Thyroid gland (tissue), 4 donors: ENCODE results near the gene TRPM2. TPM values are rescaled to one million over a fixed set of nuclear protein-coding genes. Genes with fewer than 3 reads are reported as not detected.

Experiments
- DNase-seq, 2 donors: peaks; one replicate each; pipeline ENCODE4 v3.0.0-alpha.2; 2019
- H3K27ac ChIP-seq, 3 donors: fragments of 200-600 bp; sonication (generic); 1 replicate in 2 of 3; 2 replicates in 1 of 3; pipeline ENCODE4 v1.5.1; 2016 to 2019; ENCODE audit warnings: mild to moderate bottlenecking in 1 of 3, moderate library complexity in 1 of 3
- H3K27me3 ChIP-seq: fragments of 200-600 bp; sonication (generic); one replicate; pipeline ENCODE4 v1.5.1; 2019
- H3K36me3 ChIP-seq, 2 donors: fragments of 200-600 bp; sonication (generic); one replicate each; pipeline ENCODE4 v1.5.1; 2016 to 2019
- H3K4me1 ChIP-seq, 2 donors: fragments of 200-600 bp; sonication (generic); one replicate each; pipeline ENCODE4 v1.5.1; 2017 to 2019
- H3K4me3 ChIP-seq, 3 donors: fragments of 200-600 bp; sonication (generic); replicated peaks in 1 of 3; 1 replicate in 2 of 3; 2 replicates in 1 of 3; pipeline ENCODE4 v1.5.1; 2016; ENCODE audit warnings: mild to moderate bottlenecking in 1 of 3
- H3K9me3 ChIP-seq: fragments of 200-600 bp; sonication (generic); one replicate; pipeline ENCODE4 v1.5.1; 2017
- CTCF ChIP-seq, 6 experiments: fragments of 200-600 bp in 3 of 6; fragments of 450-650 bp in 3 of 6; sonication (generic) in 3 of 6; IDR thresholded peaks; one replicate each; pipeline ENCODE4 v1.5.1; 2016 to 2019; ENCODE audit warnings: antibody characterized with exemption in 6 of 6, mild to moderate bottlenecking in 2 of 6, inconsistent platforms in 1 of 6, moderate library complexity in 1 of 6
- POLR2A ChIP-seq, 2 donors: fragments of 450-650 bp; IDR thresholded peaks; one replicate each; pipeline ENCODE4 v1.6.1; 2017; ENCODE audit warnings: antibody characterized with exemption in 2 of 2, mild to moderate bottlenecking in 2 of 2, moderate library complexity in 1 of 2
- WGBS, 2 donors: methylation state at CpG; one replicate each; pipeline ENCODE4 v1.1.5; 2017; 5-methylcytosine and 5-hydroxymethylcytosine counted together
- intact Hi-C: fragments of 100-400 bp; cut with DNase I; formaldehyde crosslinking; loops from one replicate; pipeline ENCODE4 v1.15.1; 2023
- total RNA-seq, 4 donors: library from RNA; depleted of rRNA; stranded (reverse); fragments of >200 nt; gene quantifications; one replicate each; pipeline ENCODE4 v1.2.3, GENCODE V29; 2016

The TRPM2 gene
- total RNA-seq, 4 donors from 2014 or later: 0.67 to 2.6 (median 0.88) TPM

GRCh38 chr21:44480200-44481053, 127.0 kb downstream of the TRPM2 start:
- TF ChIP-seq POLR2A (IDR thresholded peaks at IDR 0.05): no peak
- TF ChIP-seq CTCF (IDR thresholded peaks at IDR 0.05): no peak
- peaks cover 0 to 3% of the 10 kb centered on the region in 2 donors for H3K4me1 ChIP-seq
- no peaks in the 10 kb centered on the region for H3K9me3 ChIP-seq
- WGBS, 2 donors: 75 to 89% methylated on average over 11 to 16 of the region's 16 CpGs
- H3K27me3 ChIP-seq: no peaks in the 10 kb centered on the region
- intact Hi-C loops: no loop called here
- DNase-seq: no peak
- H3K4me3 ChIP-seq: no peak overlapping the region
- H3K27ac ChIP-seq: no peak overlapping the region
- no peaks in the 10 kb centered on the region for H3K36me3 ChIP-seq

GRCh38 chr21:44482581-44483287, 129.3 kb downstream of the TRPM2 start:
- TF ChIP-seq POLR2A (IDR thresholded peaks at IDR 0.05) (no peak), CTCF (IDR thresholded peaks at IDR 0.05) (no peak)
- no peaks in the 10 kb centered on the region for H3K9me3 ChIP-seq
- H3K36me3 ChIP-seq: no peaks in the 10 kb centered on the region
- 81 to 88% methylated on average over 13 to 14 of the region's 14 CpGs for WGBS, 2 donors
- DNase-seq: no peak
- no peak overlapping the region for H3K27ac ChIP-seq
- intact Hi-C loops: no loop called here
- H3K4me3 ChIP-seq: no peak overlapping the region
- no peaks in the 10 kb centered on the region for H3K4me1 ChIP-seq
- H3K27me3 ChIP-seq: no peaks in the 10 kb centered on the region

- Histone ChIP-seq H3K27ac (no peak overlapping the region), H3K27me3 (no peaks in the 10 kb centered on the region), H3K9me3 (no peaks in the 10 kb centered on the region), H3K4me1 (no peaks in the 10 kb centered on the region), H3K4me3 (no peak overlapping the region), H3K36me3 (no peaks in the 10 kb centered on the region)
- WGBS, 2 donors: 81 to 82% methylated on average over 24 to 28 of the region's 28 CpGs
- intact Hi-C loops: no loop called here
- no peak for DNase-seq
- no peak for TF ChIP-seq POLR2A (IDR thresholded peaks at IDR 0.05)
- TF ChIP-seq CTCF (IDR thresholded peaks at IDR 0.05): no peak
Measured at GRCh38 chr21:44483288-44484237, 130.1 kb downstream of the TRPM2 start.

GRCh38 chr21:44484498-44485253, 131.3 kb downstream of the TRPM2 start:
- intact Hi-C loops: no loop called here
- Histone ChIP-seq H3K4me3 (no peak overlapping the region), H3K27me3 (no peaks in the 10 kb centered on the region), H3K27ac (no peak overlapping the region), H3K4me1 (no peaks in the 10 kb centered on the region), H3K9me3 (no peaks in the 10 kb centered on the region), H3K36me3 (no peaks in the 10 kb centered on the region)
- TF ChIP-seq CTCF (IDR thresholded peaks at IDR 0.05) (no peak), POLR2A (IDR thresholded peaks at IDR 0.05) (no peak)
- 88 to 93% methylated on average over 29 to 38 of the region's 43 CpGs for WGBS, 2 donors
- no peak for DNase-seq
